Left ventricle myocardium inferior (tissue), 1 donor: ENCODE data around the gene C10orf90. TPM values are rescaled to one million over a fixed set of nuclear protein-coding genes. Genes with fewer than 3 reads are reported as not detected.

Experiments used
- DNase-seq: peaks from one replicate; pipeline ENCODE4 v3.0.0-alpha.2; 2020
- H3K27ac ChIP-seq: fragments of 200-600 bp; replicated peaks from 2 replicates; pipeline ENCODE4 v1.8.0; 2021
- H3K27me3 ChIP-seq: fragments of 200-600 bp; 2 replicates; pipeline ENCODE4 v1.8.0; 2021; ENCODE audit warnings: low read depth
- H3K36me3 ChIP-seq: fragments of 200-600 bp; 2 replicates; pipeline ENCODE4 v1.8.0; 2021
- H3K4me1 ChIP-seq: fragments of 200-600 bp; 2 replicates; pipeline ENCODE4 v1.8.0; 2021
- H3K4me3 ChIP-seq: fragments of 200-600 bp; 2 replicates; pipeline ENCODE4 v1.8.0; 2021; ENCODE audit warnings: mild to moderate bottlenecking, moderate library complexity
- H3K9me3 ChIP-seq: fragments of 200-600 bp; replicated peaks from 2 replicates; pipeline ENCODE4 v1.8.0; 2021
- intact Hi-C: fragments of 100-400 bp; cut with micrococcal nuclease; formaldehyde crosslinking; loops from one replicate; pipeline ENCODE4 v1.11.0; 2022
- total RNA-seq: library from RNA; stranded (reverse); fragmentation: NEBNext Ultra II Directional; extraction: Animal tissue kit (Norgen Biotek cat#: 25700); gene quantifications from one replicate; pipeline ENCODE4 v1.2.1, GENCODE V29; 2021
- TF ChIP-seq, protein P1 (sequence below): fragments of 200-600 bp; IDR thresholded peaks from 2 replicates; pipeline ENCODE4 v1.8.0; 2021; ENCODE audit warnings: antibody characterized with exemption, mild to moderate bottlenecking, borderline replicate concordance
- donor health status: DM: no; HTN: yes; CAD: no; lungs with severe emphysema.

The C10orf90 gene
- total RNA-seq, 1 donor from 2014 or later = not detected

DNA sequence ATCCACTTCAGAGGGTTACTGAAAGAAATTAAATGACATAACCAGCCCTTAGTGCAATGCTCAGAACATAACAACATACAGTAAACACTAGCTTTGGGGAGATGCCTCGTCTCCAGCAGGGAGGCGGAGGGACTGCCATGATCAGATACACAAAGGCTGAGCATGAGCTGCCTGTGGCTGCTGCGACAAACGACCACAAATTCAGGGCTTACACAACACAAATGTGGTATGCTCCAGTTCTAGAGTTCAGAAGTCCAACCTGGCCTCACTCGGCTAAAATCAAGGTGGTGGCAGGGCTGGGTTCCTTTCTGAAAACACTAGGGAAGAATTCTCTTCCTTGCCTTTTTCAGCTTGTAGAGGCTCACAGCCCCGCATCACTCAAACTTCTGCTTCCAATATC lies 154.0 kb downstream of the C10orf90 start:
- H3K27me3 ChIP-seq = peaks cover 21% of the 10 kb centered on the region
- no peak for DNase-seq
- no peak overlapping the region for H3K4me3 ChIP-seq
- H3K27ac ChIP-seq = no peak overlapping the region
- no peaks in the 10 kb centered on the region for H3K4me1 ChIP-seq
- H3K9me3 ChIP-seq = no peaks in the 10 kb centered on the region
- TF ChIP-seq, protein P1, sequence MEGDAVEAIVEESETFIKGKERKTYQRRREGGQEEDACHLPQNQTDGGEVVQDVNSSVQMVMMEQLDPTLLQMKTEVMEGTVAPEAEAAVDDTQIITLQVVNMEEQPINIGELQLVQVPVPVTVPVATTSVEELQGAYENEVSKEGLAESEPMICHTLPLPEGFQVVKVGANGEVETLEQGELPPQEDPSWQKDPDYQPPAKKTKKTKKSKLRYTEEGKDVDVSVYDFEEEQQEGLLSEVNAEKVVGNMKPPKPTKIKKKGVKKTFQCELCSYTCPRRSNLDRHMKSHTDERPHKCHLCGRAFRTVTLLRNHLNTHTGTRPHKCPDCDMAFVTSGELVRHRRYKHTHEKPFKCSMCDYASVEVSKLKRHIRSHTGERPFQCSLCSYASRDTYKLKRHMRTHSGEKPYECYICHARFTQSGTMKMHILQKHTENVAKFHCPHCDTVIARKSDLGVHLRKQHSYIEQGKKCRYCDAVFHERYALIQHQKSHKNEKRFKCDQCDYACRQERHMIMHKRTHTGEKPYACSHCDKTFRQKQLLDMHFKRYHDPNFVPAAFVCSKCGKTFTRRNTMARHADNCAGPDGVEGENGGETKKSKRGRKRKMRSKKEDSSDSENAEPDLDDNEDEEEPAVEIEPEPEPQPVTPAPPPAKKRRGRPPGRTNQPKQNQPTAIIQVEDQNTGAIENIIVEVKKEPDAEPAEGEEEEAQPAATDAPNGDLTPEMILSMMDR = no peak
- no peaks in the 10 kb centered on the region for H3K36me3 ChIP-seq
- intact Hi-C loops = no loop called here

DNA sequence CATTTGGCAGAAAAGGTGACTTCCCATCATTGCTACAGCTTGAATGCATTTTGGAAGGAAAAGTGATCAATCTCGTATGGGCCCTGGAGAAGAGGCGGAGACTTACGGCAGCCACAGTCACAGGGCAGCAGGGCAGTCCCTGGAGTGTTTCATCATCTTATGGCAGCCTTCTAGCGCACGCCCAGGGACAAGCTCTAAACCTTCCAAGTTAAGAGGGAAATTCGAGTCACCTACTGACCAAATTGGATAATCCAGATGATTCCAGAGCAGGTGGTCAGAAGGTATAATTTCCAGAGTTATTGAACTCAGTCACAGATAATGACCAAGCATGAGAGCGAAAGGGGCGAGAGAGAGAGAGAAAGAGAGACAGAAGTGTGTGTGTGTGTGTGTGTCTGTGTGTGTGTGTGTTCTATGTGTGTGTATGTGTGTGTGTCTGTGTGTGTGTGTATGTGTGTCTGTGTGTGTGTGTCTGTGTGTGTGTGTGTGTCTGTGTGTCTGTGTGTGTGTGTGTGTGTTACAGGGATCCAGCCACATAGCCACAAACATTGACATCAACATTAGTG lies 158.5 kb downstream of the C10orf90 start:
- intact Hi-C loops = no loop called here
- Histone ChIP-seq H3K27me3 (peaks cover 38% of the 10 kb centered on the region), H3K36me3 (no peaks in the 10 kb centered on the region), H3K4me1 (no peaks in the 10 kb centered on the region), H3K27ac (no peak overlapping the region), H3K9me3 (no peaks in the 10 kb centered on the region), H3K4me3 (no peak overlapping the region)
- no peak for DNase-seq
- TF ChIP-seq, protein P1 = no peak

DNA sequence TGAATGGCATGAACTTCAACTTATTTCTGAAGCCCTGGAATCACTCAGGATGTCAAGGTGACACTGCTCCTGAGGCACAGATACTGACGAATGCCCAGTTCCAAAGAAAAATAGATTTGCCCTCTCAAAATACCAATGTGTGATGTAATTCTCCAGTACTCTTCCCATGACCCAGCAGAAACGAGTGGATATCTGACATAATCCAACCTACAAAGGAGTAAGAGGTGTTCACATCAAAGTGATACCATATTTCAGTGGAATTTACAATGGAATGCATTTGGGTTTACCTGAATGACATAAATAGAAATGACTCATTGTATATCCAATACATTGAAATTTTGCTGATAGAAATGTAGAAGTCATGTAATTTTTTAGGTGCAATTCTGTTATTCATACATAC lies 161.3 kb downstream of the C10orf90 start:
- H3K27ac ChIP-seq = no peak overlapping the region
- H3K4me1 ChIP-seq = no peaks in the 10 kb centered on the region
- intact Hi-C loops = loop anchor here (5.0 kb wide), 1 partner anchor 527 kb away; no protein-coding TSS in a partner anchor
- H3K4me3 ChIP-seq = no peak overlapping the region
- no peaks in the 10 kb centered on the region for H3K36me3 ChIP-seq
- no peak for DNase-seq
- H3K27me3 ChIP-seq = peaks cover 58% of the 10 kb centered on the region
- no peaks in the 10 kb centered on the region for H3K9me3 ChIP-seq
- TF ChIP-seq, protein P1 = no peak

DNA sequence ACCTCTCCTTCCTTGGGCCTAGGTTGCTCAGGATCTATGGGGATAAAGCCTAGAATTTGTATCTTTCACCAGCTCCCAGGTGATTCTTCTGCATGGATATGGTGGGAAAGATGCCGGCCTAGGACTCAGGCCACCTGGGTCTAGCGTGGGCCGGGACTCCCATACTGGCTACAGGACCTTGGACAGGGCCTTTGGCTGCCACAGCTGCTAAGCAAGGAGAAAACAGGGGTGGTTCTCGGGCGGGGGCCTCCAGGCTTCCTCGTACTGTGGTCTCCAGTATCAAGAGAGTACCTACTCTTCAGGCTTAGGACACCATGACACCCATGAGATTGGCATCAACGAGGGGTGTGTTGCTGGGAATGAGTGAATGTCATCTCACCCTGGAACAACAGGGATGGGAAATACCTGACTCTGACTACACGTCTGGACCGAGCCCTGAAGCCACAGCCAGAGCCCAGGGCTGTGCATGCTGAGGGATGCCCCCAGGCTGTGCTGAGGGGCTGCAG lies 161.9 kb downstream of the C10orf90 start:
- intact Hi-C loops = loop anchor here (5.0 kb wide), 1 partner anchor 526 kb away; no protein-coding TSS in a partner anchor
- H3K27me3 ChIP-seq = peaks cover 58% of the 10 kb centered on the region
- TF ChIP-seq, protein P1 = no peak
- no peaks in the 10 kb centered on the region for H3K36me3 ChIP-seq
- no peak for DNase-seq
- H3K27ac ChIP-seq = no peak overlapping the region
- H3K4me3 ChIP-seq = no peak overlapping the region
- H3K4me1 ChIP-seq = no peaks in the 10 kb centered on the region
- no peaks in the 10 kb centered on the region for H3K9me3 ChIP-seq

DNA sequence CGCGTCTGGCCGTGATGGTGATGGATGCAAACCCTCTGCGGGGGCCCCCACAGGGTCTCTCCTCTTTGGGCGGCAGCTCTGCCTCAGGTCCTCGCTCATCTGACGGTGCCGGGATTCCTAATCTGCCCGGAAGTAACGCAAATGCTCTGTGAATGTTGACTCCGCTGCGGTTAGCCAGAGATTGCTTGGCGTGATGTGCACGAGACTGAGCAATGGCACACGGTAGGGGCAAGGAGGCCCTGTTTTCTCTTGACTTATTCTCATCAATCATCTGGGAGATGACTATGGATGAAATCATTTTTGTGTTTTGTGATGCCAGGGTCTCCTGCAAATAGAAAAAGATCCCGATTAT lies 165.8 kb downstream of the C10orf90 start:
- H3K4me1 ChIP-seq = no peaks in the 10 kb centered on the region
- H3K9me3 ChIP-seq = no peaks in the 10 kb centered on the region
- TF ChIP-seq, protein P1 = no peak
- no peak overlapping the region for H3K4me3 ChIP-seq
- intact Hi-C loops = loop anchor here (5.0 kb wide), 1 partner anchor 522 kb away; no protein-coding TSS in a partner anchor
- peak; percentile 16 for DNase-seq
- H3K36me3 ChIP-seq = no peaks in the 10 kb centered on the region
- H3K27ac ChIP-seq = no peak overlapping the region
- H3K27me3 ChIP-seq = peaks cover 36% of the 10 kb centered on the region
